SK-N-SH (cell line): ENCODE results near the gene MDH1. TPM values are rescaled to one million over a fixed set of nuclear protein-coding genes. Genes with fewer than 3 reads are reported as not detected.

Experiments used
- CTCF ChIA-PET: fragments of 300-600, 350-600 bp; formaldehyde crosslinking; extraction: SDS; loops from one replicate; lab custom pipeline; 2021; lab: Yijun Ruan, JAX
- POLR2A ChIA-PET: fragments of 350-600 bp; sonication (Branson Sonifier 250); formaldehyde crosslinking; extraction: SDS; loops from one replicate; lab custom pipeline; 2020; ENCODE audit warnings: antibody characterized with exemption, inconsistent platforms; lab: Yijun Ruan, JAX
- DNase-seq: peaks from one replicate; pipeline ENCODE4 v3.0.0; 2012
- H2AFZ ChIP-seq: fragments of 200-600 bp; sonication (generic); 2 replicates; pipeline ENCODE4 v1.8.1; 2016; ENCODE audit warnings: antibody characterized with exemption, mild to moderate bottlenecking, low read depth
- H3F3A ChIP-seq: fragments of 200-600 bp; sonication (generic); replicated peaks from 2 replicates; pipeline ENCODE3; 2016; ENCODE audit warnings: antibody characterized with exemption, mild to moderate bottlenecking; ENCODE audit not compliant: insufficient read depth
- H3K27ac ChIP-seq, 2 experiments: fragments of 200-500 bp in 1 of 2; fragments of 200-600 bp in 1 of 2; sonication (Bioruptor generic) in 1 of 2; sonication (generic), shearing (Covaris generic) in 1 of 2; 2 replicates each; pipeline versions ENCODE4 v1.5.1 to v1.6.1; 2014 to 2016; ENCODE audit warnings: low read depth in 2 of 2, inconsistent platforms in 1 of 2, low read length in 1 of 2, mild to moderate bottlenecking in 1 of 2, mixed read lengths in 1 of 2
- H3K27me3 ChIP-seq: fragments of 200-600 bp; sonication (generic), shearing (Covaris generic); 2 replicates; pipeline ENCODE4 v1.6.1; 2016; ENCODE audit warnings: mixed run types; ENCODE audit not compliant: insufficient read depth
- H3K36me3 ChIP-seq, 2 experiments: fragments of 200-500 bp in 1 of 2; fragments of 200-600 bp in 1 of 2; sonication (Bioruptor generic) in 1 of 2; sonication (generic) in 1 of 2; replicated peaks in 1 of 2; 2 replicates each; pipeline versions ENCODE3 to v1.5.1; 2014 to 2016; ENCODE audit warnings: low read length in 1 of 2, mild to moderate bottlenecking in 1 of 2; ENCODE audit not compliant: insufficient read depth in 2 of 2, control insufficient read depth in 1 of 2
- H3K4me1 ChIP-seq, 2 experiments: fragments of 200-500 bp in 1 of 2; fragments of 200-600 bp in 1 of 2; sonication (Bioruptor generic) in 1 of 2; sonication (generic), shearing (Covaris generic) in 1 of 2; 2 replicates each; pipeline versions ENCODE4 v1.5.1 to v1.6.1; 2014 to 2016; ENCODE audit warnings: low read depth in 1 of 2, low read length in 1 of 2, mixed run types in 1 of 2; ENCODE audit not compliant: insufficient read depth in 2 of 2, control insufficient read depth in 1 of 2
- H3K4me2 ChIP-seq: fragments of 200-600 bp; sonication (generic), shearing (Covaris generic); 2 replicates; pipeline ENCODE4 v1.6.1; 2017; ENCODE audit warnings: mixed run types
- H3K4me3 ChIP-seq, 2 experiments: fragments of 200-500 bp in 1 of 2; fragments of 200-600 bp in 1 of 2; sonication (Bioruptor generic) in 1 of 2; sonication (generic), shearing (Covaris generic) in 1 of 2; 2 replicates each; pipeline versions ENCODE4 v1.5.1 to v1.8.1; 2014 to 2016; ENCODE audit warnings: low read depth in 2 of 2, inconsistent platforms in 1 of 2, low read length in 1 of 2, mild to moderate bottlenecking in 1 of 2, mixed read lengths in 1 of 2, moderate library complexity in 1 of 2
- H3K79me2 ChIP-seq: fragments of 200-600 bp; sonication (generic); 2 replicates; pipeline ENCODE4 v1.8.1; 2017; ENCODE audit warnings: mild to moderate bottlenecking; ENCODE audit not compliant: insufficient read depth
- H3K9ac ChIP-seq: fragments of 200-600 bp; sonication (generic); 2 replicates; pipeline ENCODE4 v1.6.1; 2017; ENCODE audit warnings: mixed run types
- H3K9me2 ChIP-seq: fragments of 200-600 bp; sonication (generic); 2 replicates; pipeline ENCODE4 v1.6.1; 2017; ENCODE audit warnings: mixed run types
- H3K9me3 ChIP-seq: fragments of 200-600 bp; sonication (generic); 2 replicates; pipeline ENCODE4 v1.6.1; 2017; ENCODE audit warnings: mixed run types, mild to moderate bottlenecking, moderate library complexity
- H4K20me1 ChIP-seq: fragments of 200-600 bp; sonication (generic); 2 replicates; pipeline ENCODE4 v1.6.1; 2017; ENCODE audit warnings: mild to moderate bottlenecking, mixed run types; ENCODE audit not compliant: insufficient read depth
- ELF1 ChIP-seq: IDR thresholded peaks from 2 replicates; pipeline ENCODE4 v1.4.0; 2012
- EP300 ChIP-seq, 2 experiments: IDR thresholded peaks; 2 replicates each; pipeline versions ENCODE4 v1.4.0 to v1.6.1; 2012; ENCODE audit warnings: borderline replicate concordance in 1 of 2, low read depth in 1 of 2, low read length in 1 of 2
- EZH2phosphoT487 ChIP-seq: fragments of 200-600 bp; sonication (generic); IDR thresholded peaks from 2 replicates; pipeline ENCODE4 v1.6.1; 2017; ENCODE audit warnings: low read depth, mixed run types, mild to moderate bottlenecking, antibody characterized with exemption, moderate library complexity, borderline replicate concordance
- FOSL2 ChIP-seq: IDR thresholded peaks from 2 replicates; pipeline ENCODE4 v1.4.0; 2012; ENCODE audit warnings: low read depth, mild to moderate bottlenecking, moderate library complexity, borderline replicate concordance
- FOXM1 ChIP-seq: IDR thresholded peaks from 2 replicates; pipeline ENCODE4 v1.4.0; 2012; ENCODE audit warnings: low read depth, mild to moderate bottlenecking
- GABPA ChIP-seq: IDR thresholded peaks from 2 replicates; pipeline ENCODE4 v1.4.0; 2012; ENCODE audit warnings: low read depth, mild to moderate bottlenecking
- JUND ChIP-seq: IDR thresholded peaks from 2 replicates; pipeline ENCODE4 v1.4.0; 2012
- MEF2A ChIP-seq: IDR thresholded peaks from 2 replicates; pipeline ENCODE4 v1.4.0; 2012; ENCODE audit warnings: low read depth, borderline replicate concordance
- MXI1 ChIP-seq: IDR thresholded peaks from 2 replicates; pipeline ENCODE4 v1.6.1; 2012; ENCODE audit warnings: mild to moderate bottlenecking, low read depth, low read length, improper control_type of control experiment
- NFIC ChIP-seq: IDR thresholded peaks from 2 replicates; pipeline ENCODE4 v1.4.0; 2012; ENCODE audit warnings: borderline replicate concordance
- NRF1 ChIP-seq: IDR thresholded peaks from 2 replicates; pipeline ENCODE4 v1.6.1; 2012; ENCODE audit warnings: low read depth, mild to moderate bottlenecking, low read length
- POLR2AphosphoS5 ChIP-seq: IDR thresholded peaks from 2 replicates; pipeline ENCODE4 v1.6.1; 2012; ENCODE audit warnings: low read depth, low read length
- RAD21 ChIP-seq: IDR thresholded peaks from 2 replicates; pipeline ENCODE4 v1.6.1; 2012; ENCODE audit warnings: mild to moderate bottlenecking, low read length
- RCOR1 ChIP-seq: fragments of 150-350 bp; IDR thresholded peaks from 2 replicates; pipeline ENCODE4 v1.6.1; 2017; ENCODE audit warnings: antibody characterized with exemption, low read length
- REST ChIP-seq: IDR thresholded peaks from 2 replicates; pipeline ENCODE4 v1.6.1; 2012; ENCODE audit warnings: mild to moderate bottlenecking, low read depth, low read length, moderate library complexity
- RFX5 ChIP-seq: IDR thresholded peaks from 2 replicates; pipeline ENCODE4 v1.6.1; 2012; ENCODE audit warnings: mild to moderate bottlenecking, improper control_type of control experiment, low read length
- RXRA ChIP-seq: IDR thresholded peaks from 2 replicates; pipeline ENCODE4 v1.4.0; 2012; ENCODE audit warnings: low read depth, mild to moderate bottlenecking, borderline replicate concordance
- SIN3A ChIP-seq: IDR thresholded peaks from 2 replicates; pipeline ENCODE4 v1.6.1; 2012; ENCODE audit warnings: low read depth, mild to moderate bottlenecking, low read length, moderate library complexity, borderline replicate concordance
- SMC3 ChIP-seq: IDR thresholded peaks from 2 replicates; pipeline ENCODE4 v1.6.1; 2012; ENCODE audit warnings: low read depth, low read length, improper control_type of control experiment
- TAF1 ChIP-seq: IDR thresholded peaks from 2 replicates; pipeline ENCODE4 v1.6.1; 2012; ENCODE audit warnings: low read depth, mild to moderate bottlenecking, low read length, moderate library complexity, borderline replicate concordance
- TCF12 ChIP-seq: IDR thresholded peaks from 2 replicates; pipeline ENCODE4 v1.4.0; 2012
- TEAD4 ChIP-seq: IDR thresholded peaks from 2 replicates; pipeline ENCODE4 v1.4.0; 2012; ENCODE audit warnings: mild to moderate bottlenecking, borderline replicate concordance; ENCODE audit not compliant: insufficient read depth
- YY1 ChIP-seq: IDR thresholded peaks from 2 replicates; pipeline ENCODE4 v1.4.0; 2012; ENCODE audit warnings: low read depth, mild to moderate bottlenecking
- WGBS: methylation state at CpG from one replicate; pipeline ENCODE4 v1.1.6; 2017; ENCODE audit warnings: low lambda C conversion rate; 5-methylcytosine and 5-hydroxymethylcytosine counted together
- polyA plus RNA-seq, 3 experiments: library from polyadenylated mRNA; depleted of rRNA; stranded (reverse); fragments of >200 nt; gene quantifications; 2 replicates each; pipeline ENCODE4 v1.2.3, GENCODE V29; 2012
- TF ChIP-seq, protein P1 (sequence below): IDR thresholded peaks from 2 replicates; pipeline ENCODE4 v1.4.0; 2012; ENCODE audit warnings: low read depth
- TF ChIP-seq, protein P2 (sequence below): IDR thresholded peaks from 2 replicates; pipeline ENCODE4; 2012
- TF ChIP-seq, protein P3 (sequence below): fragments of 150-350 bp; IDR thresholded peaks from 2 replicates; pipeline ENCODE4 v1.6.1; 2017; ENCODE audit warnings: antibody characterized with exemption, low read length, low read depth, borderline replicate concordance
- TF ChIP-seq, protein P4 (sequence below): IDR thresholded peaks from 2 replicates; pipeline ENCODE4 v1.4.0; 2012; ENCODE audit warnings: low read depth, borderline replicate concordance

The MDH1 gene
- 201 and 267 TPM in 2 replicates for polyA plus RNA-seq (2012; rRNA removed)
- 279 and 297 TPM in 2 replicates for polyA plus RNA-seq (2012; cell fraction: cytosol; rRNA removed)
- 129 and 170 TPM in 2 replicates for polyA plus RNA-seq (2012; cell fraction: nucleus; rRNA removed)

DNA sequence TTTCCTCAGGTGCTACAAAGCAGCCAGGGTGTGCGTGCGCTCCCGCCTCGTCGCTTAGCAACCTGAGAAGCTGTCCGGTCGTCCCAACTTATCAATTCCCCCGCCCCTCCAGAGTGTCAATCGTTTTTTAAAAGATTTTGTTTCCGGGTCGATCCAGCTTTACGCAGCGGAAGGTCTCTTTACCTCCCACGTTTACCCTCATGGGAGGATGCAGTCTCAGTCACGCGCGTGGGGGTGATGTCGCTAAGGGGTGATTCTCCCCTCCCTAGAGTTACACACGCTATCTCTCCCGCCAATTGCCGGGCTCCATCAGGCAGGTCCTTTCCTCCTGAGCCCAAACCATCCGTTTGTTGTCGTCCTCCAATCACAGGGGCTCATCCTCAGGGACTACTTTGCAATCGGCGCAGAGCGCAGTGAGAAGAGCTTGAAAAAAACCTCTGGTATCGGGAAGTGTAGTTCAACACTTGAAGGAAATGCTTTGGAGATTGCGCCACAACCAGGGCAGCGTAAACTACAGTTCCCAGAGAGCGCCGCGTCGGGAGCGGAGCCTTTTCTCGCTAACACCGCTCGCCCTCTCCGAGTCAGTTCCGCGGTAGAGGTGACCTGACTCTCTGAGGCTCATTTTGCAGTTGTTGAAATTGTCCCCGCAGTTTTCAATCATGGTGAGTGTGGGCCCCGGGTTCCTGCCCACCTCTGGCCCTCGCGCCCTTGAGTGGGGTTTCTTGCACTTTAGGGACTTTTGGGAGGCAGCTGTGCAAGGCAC lies at the start of gene MDH1, which contains the start of gene WDPCP:
Gene MDH1 (plus strand): TSS at position 579 of the 763 bp plus-strand sequence. CDS start 81 bp downstream, at position 660.
Gene WDPCP (minus strand): TSS at position 93 of the 763 bp plus-strand sequence. CDS start 206 bp downstream, outside the sequence.
- ChIA-PET POLR2A (interaction anchor here (0.6 to 1.7 kb wide), 5 partner anchors 12 to 828 kb away, joined by 3 to 10 read pairs (median 4); partner anchors contain the start of gene UGP2), CTCF (interaction anchor here (0.6 to 2.0 kb wide), 7 partner anchors 11 to 1132 kb away, joined by 3 to 6 read pairs (median 3); no protein-coding TSS in a partner anchor)
- WGBS, result under 1% methylated on average over 36 of the region's 44 CpGs
- H3K9me2 ChIP-seq, result no peaks in the 10 kb centered on the region
- peak within 1 kb of the TSS; percentile 97 to 100 for H3K4me3 ChIP-seq
- H2AFZ ChIP-seq, result peak within 1 kb of the TSS; percentile 94
- H3K36me3 ChIP-seq, result peaks cover 4 to 14% of the 10 kb centered on the region in 2 experiments
- no peaks in the 10 kb centered on the region for H4K20me1 ChIP-seq
- H3F3A ChIP-seq, result no peaks in the 10 kb centered on the region
- H3K9me3 ChIP-seq, result no peaks in the 10 kb centered on the region
- peak; percentile 79 for DNase-seq
- peak within 1 kb of the TSS; percentile 89 to 93 for H3K27ac ChIP-seq
- H3K9ac ChIP-seq, result peak within 1 kb of the TSS; percentile 78
- no peaks in the 10 kb centered on the region for H3K27me3 ChIP-seq
- H3K79me2 ChIP-seq, result peaks cover 82% of the 10 kb centered on the region
- peak within 1 kb of the TSS; percentile 79 for H3K4me2 ChIP-seq
- peaks cover 6 to 11% of the 10 kb centered on the region in 2 experiments for H3K4me1 ChIP-seq
- TF ChIP-seq REST, result no peak
- peak; percentile 51; the same call in 1 of the 2 replicates for TF ChIP-seq YY1
- no peak for TF ChIP-seq NRF1
- peak; percentile 68; the same call in 1 of the 2 replicates for TF ChIP-seq SIN3A
- TF ChIP-seq SMC3, result no peak
- TF ChIP-seq, protein P1, sequence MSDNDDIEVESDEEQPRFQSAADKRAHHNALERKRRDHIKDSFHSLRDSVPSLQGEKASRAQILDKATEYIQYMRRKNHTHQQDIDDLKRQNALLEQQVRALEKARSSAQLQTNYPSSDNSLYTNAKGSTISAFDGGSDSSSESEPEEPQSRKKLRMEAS, result peak; percentile 88
- no peak for TF ChIP-seq EZH2phosphoT487
- TF ChIP-seq ELF1, result peak; percentile 76
- TF ChIP-seq EP300 (IDR thresholded peaks at IDR 0.05; ENCODE audit: borderline replicate concordance in 1 of 2, low read depth in 1 of 2, low read length in 1 of 2), result no peak
- TF ChIP-seq GABPA, result peak; percentile 82
- TF ChIP-seq TAF1, result peak; percentile 72; the same call in 1 of the 2 replicates
- TF ChIP-seq, protein P2, sequence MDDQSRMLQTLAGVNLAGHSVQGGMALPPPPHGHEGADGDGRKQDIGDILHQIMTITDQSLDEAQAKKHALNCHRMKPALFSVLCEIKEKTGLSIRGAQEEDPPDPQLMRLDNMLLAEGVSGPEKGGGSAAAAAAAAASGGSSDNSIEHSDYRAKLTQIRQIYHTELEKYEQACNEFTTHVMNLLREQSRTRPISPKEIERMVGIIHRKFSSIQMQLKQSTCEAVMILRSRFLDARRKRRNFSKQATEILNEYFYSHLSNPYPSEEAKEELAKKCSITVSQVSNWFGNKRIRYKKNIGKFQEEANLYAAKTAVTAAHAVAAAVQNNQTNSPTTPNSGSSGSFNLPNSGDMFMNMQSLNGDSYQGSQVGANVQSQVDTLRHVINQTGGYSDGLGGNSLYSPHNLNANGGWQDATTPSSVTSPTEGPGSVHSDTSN, result peak; percentile 81
- no peak for TF ChIP-seq RXRA
- TF ChIP-seq MEF2A, result no peak
- TF ChIP-seq MXI1, result peak; percentile 90
- TF ChIP-seq, protein P3, sequence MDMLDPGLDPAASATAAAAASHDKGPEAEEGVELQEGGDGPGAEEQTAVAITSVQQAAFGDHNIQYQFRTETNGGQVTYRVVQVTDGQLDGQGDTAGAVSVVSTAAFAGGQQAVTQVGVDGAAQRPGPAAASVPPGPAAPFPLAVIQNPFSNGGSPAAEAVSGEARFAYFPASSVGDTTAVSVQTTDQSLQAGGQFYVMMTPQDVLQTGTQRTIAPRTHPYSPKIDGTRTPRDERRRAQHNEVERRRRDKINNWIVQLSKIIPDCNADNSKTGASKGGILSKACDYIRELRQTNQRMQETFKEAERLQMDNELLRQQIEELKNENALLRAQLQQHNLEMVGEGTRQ, result no peak
- no peak for TF ChIP-seq RAD21
- TF ChIP-seq FOXM1, result 0 out of 2 replicates have a peak, but pooled peaks have one; percentile 52
- TF ChIP-seq, protein P4, sequence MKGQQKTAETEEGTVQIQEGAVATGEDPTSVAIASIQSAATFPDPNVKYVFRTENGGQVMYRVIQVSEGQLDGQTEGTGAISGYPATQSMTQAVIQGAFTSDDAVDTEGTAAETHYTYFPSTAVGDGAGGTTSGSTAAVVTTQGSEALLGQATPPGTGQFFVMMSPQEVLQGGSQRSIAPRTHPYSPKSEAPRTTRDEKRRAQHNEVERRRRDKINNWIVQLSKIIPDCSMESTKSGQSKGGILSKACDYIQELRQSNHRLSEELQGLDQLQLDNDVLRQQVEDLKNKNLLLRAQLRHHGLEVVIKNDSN, result no peak
- TF ChIP-seq RCOR1, result peak; percentile 34
- no peak for TF ChIP-seq TCF12
- TF ChIP-seq NFIC, result no peak; the same call in 1 of the 2 replicates
- peak; percentile 86 for TF ChIP-seq POLR2AphosphoS5
- 0 out of 2 replicates have a peak, but pooled peaks have one; percentile 58 for TF ChIP-seq RFX5
- no peak for TF ChIP-seq FOSL2
- no peak for TF ChIP-seq TEAD4
- TF ChIP-seq JUND, result 0 out of 2 replicates have a peak, but pooled peaks have one; percentile 45
